NCI-H510A treated with DMSO at 0.1 percent for 48 hours (cell line): ENCODE measurements around the gene PRR14L.

Source experiments
- DNase-seq: peaks from one replicate; lab custom pipeline; 2025; lab: John Stamatoyannopoulos, UW

PRR14L gene

DNA sequence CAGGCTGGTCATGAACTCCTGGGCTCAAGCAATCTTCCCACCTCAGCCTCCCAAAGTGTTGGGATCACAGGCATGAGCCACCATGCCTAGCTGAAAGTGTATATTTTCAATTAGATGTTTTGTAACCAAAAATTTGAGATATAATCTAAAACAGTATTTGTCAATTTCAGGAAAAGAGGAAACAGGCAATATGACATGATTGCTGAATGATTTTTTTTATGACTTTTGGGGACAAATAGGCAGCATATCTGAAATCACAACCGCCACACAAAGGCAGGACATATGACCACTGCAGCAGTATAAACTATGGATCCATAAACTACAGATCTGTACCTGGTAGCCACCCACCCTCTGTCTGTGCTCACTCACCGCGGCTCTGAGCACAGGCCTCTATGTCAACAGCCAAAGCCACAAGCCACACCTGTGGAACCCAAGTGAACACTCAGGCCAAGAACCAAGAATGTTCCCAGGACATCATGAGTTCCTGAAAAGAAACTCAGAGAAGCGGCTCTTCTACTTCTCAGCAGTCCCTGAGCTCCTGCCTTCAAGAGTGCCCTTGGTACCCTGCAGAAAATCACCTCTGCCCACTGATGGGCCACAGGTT, 110.4 kb downstream of the PRR14L start:
- DNase-seq, result no peak

DNA sequence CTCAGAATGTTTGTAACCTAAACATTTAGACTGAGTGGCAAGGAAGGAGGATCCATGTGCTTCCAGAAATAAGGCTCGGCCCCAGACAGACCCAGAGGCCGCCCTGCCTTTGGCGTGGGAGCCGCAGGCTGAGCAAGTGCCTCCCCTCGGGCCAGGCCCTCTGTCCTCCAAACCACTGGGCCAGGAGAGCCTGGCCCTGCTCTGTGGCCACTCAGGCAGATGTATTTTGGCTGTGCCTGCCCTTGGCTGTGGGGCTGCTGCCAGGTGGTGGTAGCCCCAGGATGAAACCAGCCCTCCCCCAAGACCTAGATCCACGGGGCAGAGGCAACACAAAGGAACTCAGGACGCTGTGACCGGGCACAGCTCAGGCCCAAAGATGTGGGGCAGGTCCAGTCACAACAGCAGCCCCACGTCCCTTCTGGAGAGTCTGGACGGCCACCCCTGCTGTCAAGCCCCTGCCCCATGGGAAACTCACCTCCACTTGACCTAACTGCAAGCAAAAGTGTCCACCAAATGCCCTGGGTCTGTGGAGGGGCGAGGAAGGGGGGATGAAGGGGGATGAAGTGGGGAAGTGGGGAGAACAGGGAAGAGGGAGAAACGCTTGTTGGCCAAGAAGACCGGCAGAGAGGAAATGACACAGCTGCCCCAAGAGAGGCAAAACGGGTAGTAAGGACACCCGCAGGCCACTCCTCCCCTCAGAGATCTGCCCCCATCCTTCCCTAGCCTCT, 111.9 kb downstream of the PRR14L start:
- no peak for DNase-seq

DNA sequence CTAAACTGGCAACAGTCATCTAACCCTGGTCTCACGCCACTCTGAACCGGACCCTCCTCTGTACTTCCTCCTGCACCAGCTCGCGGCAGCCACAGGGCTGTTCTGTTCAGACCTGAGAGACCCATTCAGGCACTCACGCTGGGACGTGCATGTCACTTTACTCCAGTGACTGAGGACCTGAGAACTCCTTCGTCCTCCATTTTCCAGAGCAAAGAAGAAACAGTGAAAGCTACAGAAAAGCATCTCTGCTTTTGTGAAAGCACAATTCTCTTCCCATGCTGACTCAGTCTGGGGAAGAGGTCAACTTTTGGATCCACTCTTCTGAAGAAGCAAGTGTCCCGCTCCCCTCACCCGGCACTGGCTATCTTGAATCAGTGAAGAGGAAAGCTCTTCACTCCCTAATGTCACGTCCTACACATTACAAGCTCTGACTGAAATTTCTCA, 112.5 kb downstream of the PRR14L start:
- DNase-seq, result no peak

DNA sequence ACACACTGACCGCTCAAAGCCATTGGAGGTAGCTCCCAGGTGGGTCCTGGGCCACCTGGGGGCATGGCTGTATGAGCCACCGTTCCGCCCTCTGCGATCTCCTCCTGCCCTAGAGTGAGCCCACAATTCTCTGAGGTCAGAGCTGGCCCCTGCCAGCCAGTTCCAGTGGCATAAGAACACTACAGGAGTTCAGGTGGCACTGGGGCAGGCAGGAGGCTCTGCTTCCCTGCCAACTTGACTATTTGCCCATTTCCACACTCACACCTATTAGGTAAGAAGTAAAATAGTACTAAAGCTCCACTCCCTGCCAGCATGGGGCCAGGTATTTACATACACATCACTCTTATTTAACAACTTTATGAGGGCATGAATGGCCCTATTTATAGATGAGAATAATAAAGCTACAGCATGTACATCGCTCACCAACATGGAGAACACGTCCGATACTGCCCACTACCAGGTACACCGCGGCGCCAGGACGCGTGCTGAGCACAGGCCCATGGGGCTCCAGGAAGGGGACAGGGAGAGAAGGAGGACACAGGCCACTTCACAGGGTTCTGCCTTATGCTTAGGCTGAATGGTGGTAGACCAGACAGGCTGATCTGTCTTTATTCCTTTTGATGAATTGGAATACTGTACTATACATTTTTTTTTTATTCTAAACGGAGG, 114.2 kb downstream of the PRR14L start:
- DNase-seq, result no peak

DNA sequence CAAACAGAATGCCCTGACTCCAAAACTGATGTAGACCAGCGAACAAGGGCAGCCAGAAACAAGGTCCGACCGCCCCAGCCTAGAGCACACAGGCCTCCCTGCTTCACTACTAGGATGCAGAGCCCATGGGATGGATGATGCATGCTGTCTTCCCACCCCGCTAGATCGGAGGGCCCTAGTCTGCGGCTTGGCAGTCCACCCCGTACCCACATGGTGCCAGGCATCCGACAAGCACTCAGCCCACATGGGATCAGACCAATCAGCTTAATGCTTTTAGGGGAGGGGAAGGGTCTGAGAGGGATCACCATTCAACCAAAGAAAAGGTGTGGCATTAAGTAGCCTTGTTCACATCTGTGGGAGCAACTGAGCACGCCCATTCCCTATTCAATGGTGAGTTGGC, 118.5 kb downstream of the PRR14L start:
- DNase-seq, result no peak
